IPS DF 6.9 (cell line): ENCODE results near the gene BBS4.
"Not testable (repeated sequence)": the region's sequence is repeated elsewhere in the genome, so short reads cannot be mapped to it uniquely, and the experiment has no call there.

Experiments used
- DNase-seq: peaks from one replicate; pipeline ENCODE4 v3.0.0-alpha.2; 2013; ENCODE audit warnings: low read depth, low spot score
- H3K27ac ChIP-seq: one replicate; pipeline ENCODE4 v1.5.1; 2013; ENCODE audit warnings: low read length, control low read depth
- H3K27me3 ChIP-seq: 2 replicates; pipeline ENCODE4 v1.6.1; 2013; ENCODE audit warnings: mild to moderate bottlenecking, low read length; ENCODE audit not compliant: control insufficient read depth, insufficient read depth
- H3K36me3 ChIP-seq: 2 replicates; pipeline ENCODE4 v1.6.1; 2013; ENCODE audit warnings: low read length; ENCODE audit not compliant: control insufficient read depth, insufficient read depth
- H3K4me1 ChIP-seq: 2 replicates; pipeline ENCODE4 v1.6.1; 2013; ENCODE audit warnings: low read length; ENCODE audit not compliant: control insufficient read depth, insufficient read depth
- H3K4me3 ChIP-seq: 2 replicates; pipeline ENCODE4 v1.5.1; 2013; ENCODE audit warnings: mild to moderate bottlenecking, low read length
- H3K9me3 ChIP-seq: 2 replicates; pipeline ENCODE4 v1.6.1; 2013; ENCODE audit warnings: low read length, inconsistent platforms; ENCODE audit not compliant: control insufficient read depth, insufficient read depth
- WGBS: extraction: QIAGEN DNeasy Blood & Tissue Kit; methylation state at CpG from one replicate; pipeline ENCODE4 v1.1.7; 2013; ENCODE audit warnings: mixed read lengths, missing lambda C conversion rate; ENCODE audit not compliant: insufficient read length, insufficient coverage; 5-methylcytosine and 5-hydroxymethylcytosine counted together

Gene BBS4

GRCh38 chr15:72669803-72670202, 16.2 kb upstream of the BBS4 start:
- no CpG with 5 or more reads among the region's 6 CpGs for WGBS
- not testable (repeated sequence) for H3K36me3 ChIP-seq, H3K4me3 ChIP-seq, DNase-seq, H3K4me1 ChIP-seq, H3K27me3 ChIP-seq, H3K9me3 ChIP-seq, H3K27ac ChIP-seq

- not testable (repeated sequence) for H3K36me3 ChIP-seq, H3K9me3 ChIP-seq, H3K4me1 ChIP-seq, H3K27me3 ChIP-seq, H3K27ac ChIP-seq, H3K4me3 ChIP-seq
- peak; percentile 82 for DNase-seq
- no CpG with 5 or more reads among the region's 8 CpGs for WGBS
Observed at GRCh38 chr15:72670656-72671352, 15.2 kb upstream of the BBS4 start.

- no peak overlapping the region for H3K4me3 ChIP-seq
- H3K9me3 ChIP-seq, result no peaks in the 10 kb centered on the region
- no CpG with 5 or more reads among the region's 3 CpGs for WGBS
- H3K36me3 ChIP-seq, result no peaks in the 10 kb centered on the region
- H3K4me1 ChIP-seq, result peaks cover 3% of the 10 kb centered on the region
- no peak overlapping the region for H3K27ac ChIP-seq
- H3K27me3 ChIP-seq, result no peaks in the 10 kb centered on the region
- DNase-seq, result no peak
Observed at GRCh38 chr15:72671525-72671924, 14.5 kb upstream of the BBS4 start.

- H3K4me3 ChIP-seq, result no peak overlapping the region
- no CpG with 5 or more reads among the region's 4 CpGs for WGBS
- DNase-seq, result no peak
- H3K4me1 ChIP-seq, result no peaks in the 10 kb centered on the region
- no peak overlapping the region for H3K27ac ChIP-seq
- no peaks in the 10 kb centered on the region for H3K36me3 ChIP-seq
- H3K9me3 ChIP-seq, result no peaks in the 10 kb centered on the region
- no peaks in the 10 kb centered on the region for H3K27me3 ChIP-seq
Observed at GRCh38 chr15:72676838-72677237, 9.2 kb upstream of the BBS4 start.

DNA sequence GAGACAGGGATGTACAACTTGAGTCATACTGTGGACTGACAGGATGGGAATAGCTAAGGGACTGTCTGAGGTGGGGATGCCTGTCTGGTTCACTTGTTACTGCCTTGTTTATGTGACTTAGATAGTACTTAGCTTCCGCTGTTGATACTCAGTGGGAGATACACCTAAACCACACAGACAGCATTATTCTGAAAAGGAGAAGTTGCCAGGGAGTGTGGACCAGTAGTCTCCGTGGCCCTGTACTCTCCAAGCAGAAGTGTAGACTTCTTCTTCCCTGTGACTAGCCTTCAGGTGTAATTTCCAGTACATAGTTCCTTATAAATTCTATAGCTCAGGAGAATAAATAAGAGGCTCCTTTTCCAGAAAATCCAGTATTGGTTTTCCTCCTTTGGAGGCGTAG, 5.1 kb upstream of the BBS4 start:
- H3K27ac ChIP-seq, result no peak overlapping the region
- H3K36me3 ChIP-seq, result no peaks in the 10 kb centered on the region
- no peak overlapping the region for H3K4me3 ChIP-seq
- DNase-seq, result no peak
- WGBS, result no CpG with 5 or more reads among the region's 3 CpGs
- H3K4me1 ChIP-seq, result no peaks in the 10 kb centered on the region
- H3K9me3 ChIP-seq, result no peaks in the 10 kb centered on the region
- no peaks in the 10 kb centered on the region for H3K27me3 ChIP-seq

GRCh38 chr15:72682772-72683171, 3.2 kb upstream of the BBS4 start:
- H3K27ac ChIP-seq, result no peak overlapping the region
- no peaks in the 10 kb centered on the region for H3K36me3 ChIP-seq
- H3K4me3 ChIP-seq, result no peak overlapping the region
- no peaks in the 10 kb centered on the region for H3K27me3 ChIP-seq
- no peaks in the 10 kb centered on the region for H3K9me3 ChIP-seq
- H3K4me1 ChIP-seq, result no peaks in the 10 kb centered on the region
- WGBS, result no CpG with 5 or more reads among the region's 3 CpGs
- DNase-seq, result no peak

GRCh38 chr15:72685301-72685924, 594 bp upstream of the BBS4 start:
- Histone ChIP-seq H3K36me3 (no peaks in the 10 kb centered on the region), H3K27me3 (no peaks in the 10 kb centered on the region), H3K27ac (no peak overlapping the region), H3K9me3 (no peaks in the 10 kb centered on the region), H3K4me3 (peak overlapping the region; percentile 70), H3K4me1 (no peaks in the 10 kb centered on the region)
- no CpG with 5 or more reads among the region's 23 CpGs for WGBS
- no peak for DNase-seq

GRCh38 chr15:72688697-72689096, 2.7 kb downstream of the BBS4 start:
- DNase-seq, result no peak
- H3K4me1 ChIP-seq, result no peaks in the 10 kb centered on the region
- H3K27ac ChIP-seq, result no peak overlapping the region
- H3K27me3 ChIP-seq, result no peaks in the 10 kb centered on the region
- no peak overlapping the region for H3K4me3 ChIP-seq
- no peaks in the 10 kb centered on the region for H3K9me3 ChIP-seq
- no CpG with 5 or more reads among the region's 5 CpGs for WGBS
- H3K36me3 ChIP-seq, result no peaks in the 10 kb centered on the region

- no peak for DNase-seq
- no peaks in the 10 kb centered on the region for H3K4me1 ChIP-seq
- H3K27ac ChIP-seq, result no peak overlapping the region
- no peaks in the 10 kb centered on the region for H3K36me3 ChIP-seq
- no peaks in the 10 kb centered on the region for H3K27me3 ChIP-seq
- H3K9me3 ChIP-seq, result no peaks in the 10 kb centered on the region
- no peak overlapping the region for H3K4me3 ChIP-seq
- no CpG with 5 or more reads among the region's 5 CpGs for WGBS
Observed at GRCh38 chr15:72690938-72691337, 4.9 kb downstream of the BBS4 start.

GRCh38 chr15:72698938-72699337, 12.9 kb downstream of the BBS4 start:
- no peaks in the 10 kb centered on the region for H3K9me3 ChIP-seq
- no peak for DNase-seq
- no CpG with 5 or more reads among the region's 5 CpGs for WGBS
- no peaks in the 10 kb centered on the region for H3K36me3 ChIP-seq
- no peaks in the 10 kb centered on the region for H3K27me3 ChIP-seq
- H3K4me3 ChIP-seq, result no peak overlapping the region
- no peak overlapping the region for H3K27ac ChIP-seq
- H3K4me1 ChIP-seq, result no peaks in the 10 kb centered on the region

GRCh38 chr15:72700076-72700475, 14.1 kb downstream of the BBS4 start:
- Histone ChIP-seq H3K9me3 (no peaks in the 10 kb centered on the region), H3K4me1 (no peaks in the 10 kb centered on the region), H3K27me3 (no peaks in the 10 kb centered on the region), H3K27ac (no peak overlapping the region), H3K36me3 (no peaks in the 10 kb centered on the region), H3K4me3 (no peak overlapping the region)
- WGBS, result no CpG with 5 or more reads among the region's 9 CpGs
- DNase-seq, result no peak
